GM23338 (cell line): ENCODE data around the gene DPM1. TPM values are rescaled to one million over a fixed set of nuclear protein-coding genes. Genes with fewer than 3 reads are reported as not detected.

ENCODE experiments used
- ATAC-seq: fragments of 200-7000 bp; cut with Tn5 transposase; 3 replicates; pipeline ENCODE4 v1.9.1; 2020
- DNase-seq: peaks from one replicate; pipeline ENCODE4 v3.0.0-alpha.2; 2015; ENCODE audit warnings: low spot score
- H2AFZ ChIP-seq: fragments of 200-600 bp; sonication (generic); 2 replicates; pipeline ENCODE4 v1.8.0; 2016; ENCODE audit warnings: antibody characterized with exemption, mild to moderate bottlenecking, moderate library complexity
- H3F3A ChIP-seq: fragments of 200-600 bp; sonication (generic); replicated peaks from 2 replicates; pipeline ENCODE4 v1.8.0; 2017; ENCODE audit warnings: antibody characterized with exemption, mixed run types, low read depth
- H3K27ac ChIP-seq: fragments of 200-600 bp; sonication (generic); 2 replicates; pipeline ENCODE4 v1.6.1; 2016; ENCODE audit warnings: low read depth
- H3K27me3 ChIP-seq: fragments of 200-600 bp; sonication (generic); 2 replicates; pipeline ENCODE4 v1.8.0; 2016; ENCODE audit warnings: mild to moderate bottlenecking, mixed run types, moderate library complexity; ENCODE audit not compliant: insufficient read depth
- H3K36me3 ChIP-seq: fragments of 200-600 bp; sonication (generic); 2 replicates; pipeline ENCODE4 v1.8.0; 2016; ENCODE audit warnings: mild to moderate bottlenecking; ENCODE audit not compliant: insufficient read depth
- H3K4me1 ChIP-seq: fragments of 200-600 bp; sonication (generic); 2 replicates; pipeline ENCODE4 v1.8.0; 2016; ENCODE audit warnings: mild to moderate bottlenecking, moderate library complexity; ENCODE audit not compliant: insufficient read depth
- H3K4me2 ChIP-seq: fragments of 200-600 bp; sonication (generic); 2 replicates; pipeline ENCODE4 v1.7.1; 2017; ENCODE audit warnings: mixed run types
- H3K4me3 ChIP-seq: fragments of 200-600 bp; sonication (generic); 2 replicates; pipeline ENCODE4 v1.6.1; 2016; ENCODE audit warnings: mixed run types
- H3K79me2 ChIP-seq: fragments of 200-600 bp; sonication (generic); replicated peaks from 2 replicates; pipeline ENCODE4 v1.8.0; 2017; ENCODE audit warnings: mild to moderate bottlenecking; ENCODE audit not compliant: insufficient read depth
- H3K9me2 ChIP-seq: fragments of 200-600 bp; sonication (generic); 2 replicates; pipeline ENCODE4 v1.8.0; 2017; ENCODE audit not compliant: insufficient read depth
- H4K20me1 ChIP-seq: fragments of 200-600 bp; sonication (generic); replicated peaks from 2 replicates; pipeline ENCODE4 v1.8.0; 2017; ENCODE audit warnings: mild to moderate bottlenecking; ENCODE audit not compliant: insufficient read depth
- H3K27ac Mint-ChIP-seq: 2 replicates; pipeline ENCODE4 v1.8.0; 2020; ENCODE audit warnings: inconsistent platforms, mild to moderate bottlenecking, moderate library complexity, mixed read lengths
- H3K27me3 Mint-ChIP-seq: 3 replicates; pipeline ENCODE4 v1.8.0; 2022; ENCODE audit warnings: low read depth, mild to moderate bottlenecking, moderate library complexity, mixed read lengths, inconsistent platforms; ENCODE audit not compliant: insufficient read depth, poor library complexity
- H3K36me3 Mint-ChIP-seq: 3 replicates; pipeline ENCODE4 v1.8.0; 2021; ENCODE audit warnings: low read depth, mild to moderate bottlenecking, inconsistent platforms, moderate library complexity, mixed read lengths
- H3K4me1 Mint-ChIP-seq: 3 replicates; pipeline ENCODE4 v1.8.0; 2020; ENCODE audit warnings: mild to moderate bottlenecking, inconsistent platforms, mixed read lengths
- H3K4me3 Mint-ChIP-seq: 3 replicates; pipeline ENCODE4 v1.8.0; 2021; ENCODE audit warnings: moderate library complexity, mild to moderate bottlenecking, inconsistent platforms, mixed read lengths
- H3K9me3 Mint-ChIP-seq: 3 replicates; pipeline ENCODE4 v1.8.0; 2020; ENCODE audit warnings: moderate library complexity, mild to moderate bottlenecking, inconsistent platforms, mixed read lengths
- CREB1 ChIP-seq: fragments of 250-450 bp; sonication (Bioruptor Pico); IDR thresholded peaks from 2 replicates; pipeline ENCODE4 v1.5.0; 2020; ENCODE audit warnings: low read depth, mild to moderate bottlenecking, moderate library complexity
- EZH2 ChIP-seq: fragments of 200-600 bp; sonication (generic); IDR thresholded peaks from one replicate; pipeline ENCODE4 v1.8.0; 2017; ENCODE audit warnings: antibody characterized with exemption, mild to moderate bottlenecking, low read depth; ENCODE audit not compliant: unreplicated experiment
- JUNB ChIP-seq: IDR thresholded peaks from one replicate; pipeline ENCODE4 v1.6.1; 2016; ENCODE audit warnings: antibody characterized with exemption; ENCODE audit not compliant: unreplicated experiment
- POLR2AphosphoS5 ChIP-seq: IDR thresholded peaks from 2 replicates; pipeline ENCODE4 v1.6.1; 2016; ENCODE audit warnings: antibody characterized with exemption, low read depth
- ZNF114 ChIP-seq: fragments of 250-450 bp; sonication (Bioruptor Pico); IDR thresholded peaks from 2 replicates; pipeline ENCODE4 v1.5.0; 2020; ENCODE audit warnings: mild to moderate bottlenecking, moderate library complexity
- ZNF331 ChIP-seq: fragments of 250-450 bp; sonication (Bioruptor Pico); IDR thresholded peaks from 2 replicates; pipeline ENCODE4 v1.5.0; 2020; ENCODE audit warnings: low read depth, mild to moderate bottlenecking, moderate library complexity
- polyA plus RNA-seq: library from polyadenylated mRNA; unstranded; fragments of >200 nt; fragmentation: Nextera tagmentation; extraction: Ambion mirVana; gene quantifications from 2 replicates; pipeline ENCODE4 v1.2.1, GENCODE V29; 2016
- total RNA-seq: library from RNA; depleted of rRNA; stranded (reverse); fragments of >200 nt; shearing (Covaris generic); gene quantifications from 2 replicates; pipeline ENCODE4 v1.2.3, GENCODE V29; 2014
- TF ChIP-seq, protein P1 (sequence below): IDR thresholded peaks from one replicate; pipeline ENCODE4 v1.6.1; 2018; ENCODE audit warnings: antibody characterized with exemption; ENCODE audit not compliant: unreplicated experiment
- TF ChIP-seq, protein P2 (sequence below), 2 experiments: fragments of 200-600 bp in 1 of 2; sonication (generic) in 1 of 2; conservative IDR thresholded peaks; 2 replicates each; pipeline versions ENCODE4 v1.5.1 to v1.6.1; 2016 to 2017; ENCODE audit warnings: antibody characterized with exemption in 2 of 2, low read depth in 2 of 2, mild to moderate bottlenecking in 2 of 2, moderate library complexity in 1 of 2
- TF ChIP-seq, protein P3 (sequence below): fragments of 250-450 bp; sonication (Bioruptor Pico); IDR thresholded peaks from 2 replicates; pipeline ENCODE4 v1.5.0; 2020; ENCODE audit warnings: mild to moderate bottlenecking, moderate library complexity

The DPM1 gene
- total and polyA plus RNA-seq, 2 experiments from 2014 or later, result 71.7 to 130 TPM

- TF ChIP-seq ZNF331 (CRISPR knock-in tag) (no peak), EZH2 (no peak), ZNF114 (CRISPR knock-in tag) (no peak), POLR2AphosphoS5 (no peak)
- TF ChIP-seq, protein P1, sequence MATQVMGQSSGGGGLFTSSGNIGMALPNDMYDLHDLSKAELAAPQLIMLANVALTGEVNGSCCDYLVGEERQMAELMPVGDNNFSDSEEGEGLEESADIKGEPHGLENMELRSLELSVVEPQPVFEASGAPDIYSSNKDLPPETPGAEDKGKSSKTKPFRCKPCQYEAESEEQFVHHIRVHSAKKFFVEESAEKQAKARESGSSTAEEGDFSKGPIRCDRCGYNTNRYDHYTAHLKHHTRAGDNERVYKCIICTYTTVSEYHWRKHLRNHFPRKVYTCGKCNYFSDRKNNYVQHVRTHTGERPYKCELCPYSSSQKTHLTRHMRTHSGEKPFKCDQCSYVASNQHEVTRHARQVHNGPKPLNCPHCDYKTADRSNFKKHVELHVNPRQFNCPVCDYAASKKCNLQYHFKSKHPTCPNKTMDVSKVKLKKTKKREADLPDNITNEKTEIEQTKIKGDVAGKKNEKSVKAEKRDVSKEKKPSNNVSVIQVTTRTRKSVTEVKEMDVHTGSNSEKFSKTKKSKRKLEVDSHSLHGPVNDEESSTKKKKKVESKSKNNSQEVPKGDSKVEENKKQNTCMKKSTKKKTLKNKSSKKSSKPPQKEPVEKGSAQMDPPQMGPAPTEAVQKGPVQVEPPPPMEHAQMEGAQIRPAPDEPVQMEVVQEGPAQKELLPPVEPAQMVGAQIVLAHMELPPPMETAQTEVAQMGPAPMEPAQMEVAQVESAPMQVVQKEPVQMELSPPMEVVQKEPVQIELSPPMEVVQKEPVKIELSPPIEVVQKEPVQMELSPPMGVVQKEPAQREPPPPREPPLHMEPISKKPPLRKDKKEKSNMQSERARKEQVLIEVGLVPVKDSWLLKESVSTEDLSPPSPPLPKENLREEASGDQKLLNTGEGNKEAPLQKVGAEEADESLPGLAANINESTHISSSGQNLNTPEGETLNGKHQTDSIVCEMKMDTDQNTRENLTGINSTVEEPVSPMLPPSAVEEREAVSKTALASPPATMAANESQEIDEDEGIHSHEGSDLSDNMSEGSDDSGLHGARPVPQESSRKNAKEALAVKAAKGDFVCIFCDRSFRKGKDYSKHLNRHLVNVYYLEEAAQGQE, result no peak
Measured at GRCh38 chr20:50953196-50953595, 5.1 kb downstream of the DPM1 start (continued).

- Mint-ChIP-seq H3K27ac (no peak overlapping the region), H3K9me3 (no peaks in the 10 kb centered on the region)
- TF ChIP-seq, protein P2, sequence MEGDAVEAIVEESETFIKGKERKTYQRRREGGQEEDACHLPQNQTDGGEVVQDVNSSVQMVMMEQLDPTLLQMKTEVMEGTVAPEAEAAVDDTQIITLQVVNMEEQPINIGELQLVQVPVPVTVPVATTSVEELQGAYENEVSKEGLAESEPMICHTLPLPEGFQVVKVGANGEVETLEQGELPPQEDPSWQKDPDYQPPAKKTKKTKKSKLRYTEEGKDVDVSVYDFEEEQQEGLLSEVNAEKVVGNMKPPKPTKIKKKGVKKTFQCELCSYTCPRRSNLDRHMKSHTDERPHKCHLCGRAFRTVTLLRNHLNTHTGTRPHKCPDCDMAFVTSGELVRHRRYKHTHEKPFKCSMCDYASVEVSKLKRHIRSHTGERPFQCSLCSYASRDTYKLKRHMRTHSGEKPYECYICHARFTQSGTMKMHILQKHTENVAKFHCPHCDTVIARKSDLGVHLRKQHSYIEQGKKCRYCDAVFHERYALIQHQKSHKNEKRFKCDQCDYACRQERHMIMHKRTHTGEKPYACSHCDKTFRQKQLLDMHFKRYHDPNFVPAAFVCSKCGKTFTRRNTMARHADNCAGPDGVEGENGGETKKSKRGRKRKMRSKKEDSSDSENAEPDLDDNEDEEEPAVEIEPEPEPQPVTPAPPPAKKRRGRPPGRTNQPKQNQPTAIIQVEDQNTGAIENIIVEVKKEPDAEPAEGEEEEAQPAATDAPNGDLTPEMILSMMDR (conservative IDR thresholded peaks at IDR 0.05; ENCODE audit: low read depth in 2 of 2), result no peak
- no peak for TF ChIP-seq ZNF114 (CRISPR knock-in tag)
- TF ChIP-seq POLR2AphosphoS5, result no peak
- TF ChIP-seq EZH2, result no peak
- TF ChIP-seq, protein P3, sequence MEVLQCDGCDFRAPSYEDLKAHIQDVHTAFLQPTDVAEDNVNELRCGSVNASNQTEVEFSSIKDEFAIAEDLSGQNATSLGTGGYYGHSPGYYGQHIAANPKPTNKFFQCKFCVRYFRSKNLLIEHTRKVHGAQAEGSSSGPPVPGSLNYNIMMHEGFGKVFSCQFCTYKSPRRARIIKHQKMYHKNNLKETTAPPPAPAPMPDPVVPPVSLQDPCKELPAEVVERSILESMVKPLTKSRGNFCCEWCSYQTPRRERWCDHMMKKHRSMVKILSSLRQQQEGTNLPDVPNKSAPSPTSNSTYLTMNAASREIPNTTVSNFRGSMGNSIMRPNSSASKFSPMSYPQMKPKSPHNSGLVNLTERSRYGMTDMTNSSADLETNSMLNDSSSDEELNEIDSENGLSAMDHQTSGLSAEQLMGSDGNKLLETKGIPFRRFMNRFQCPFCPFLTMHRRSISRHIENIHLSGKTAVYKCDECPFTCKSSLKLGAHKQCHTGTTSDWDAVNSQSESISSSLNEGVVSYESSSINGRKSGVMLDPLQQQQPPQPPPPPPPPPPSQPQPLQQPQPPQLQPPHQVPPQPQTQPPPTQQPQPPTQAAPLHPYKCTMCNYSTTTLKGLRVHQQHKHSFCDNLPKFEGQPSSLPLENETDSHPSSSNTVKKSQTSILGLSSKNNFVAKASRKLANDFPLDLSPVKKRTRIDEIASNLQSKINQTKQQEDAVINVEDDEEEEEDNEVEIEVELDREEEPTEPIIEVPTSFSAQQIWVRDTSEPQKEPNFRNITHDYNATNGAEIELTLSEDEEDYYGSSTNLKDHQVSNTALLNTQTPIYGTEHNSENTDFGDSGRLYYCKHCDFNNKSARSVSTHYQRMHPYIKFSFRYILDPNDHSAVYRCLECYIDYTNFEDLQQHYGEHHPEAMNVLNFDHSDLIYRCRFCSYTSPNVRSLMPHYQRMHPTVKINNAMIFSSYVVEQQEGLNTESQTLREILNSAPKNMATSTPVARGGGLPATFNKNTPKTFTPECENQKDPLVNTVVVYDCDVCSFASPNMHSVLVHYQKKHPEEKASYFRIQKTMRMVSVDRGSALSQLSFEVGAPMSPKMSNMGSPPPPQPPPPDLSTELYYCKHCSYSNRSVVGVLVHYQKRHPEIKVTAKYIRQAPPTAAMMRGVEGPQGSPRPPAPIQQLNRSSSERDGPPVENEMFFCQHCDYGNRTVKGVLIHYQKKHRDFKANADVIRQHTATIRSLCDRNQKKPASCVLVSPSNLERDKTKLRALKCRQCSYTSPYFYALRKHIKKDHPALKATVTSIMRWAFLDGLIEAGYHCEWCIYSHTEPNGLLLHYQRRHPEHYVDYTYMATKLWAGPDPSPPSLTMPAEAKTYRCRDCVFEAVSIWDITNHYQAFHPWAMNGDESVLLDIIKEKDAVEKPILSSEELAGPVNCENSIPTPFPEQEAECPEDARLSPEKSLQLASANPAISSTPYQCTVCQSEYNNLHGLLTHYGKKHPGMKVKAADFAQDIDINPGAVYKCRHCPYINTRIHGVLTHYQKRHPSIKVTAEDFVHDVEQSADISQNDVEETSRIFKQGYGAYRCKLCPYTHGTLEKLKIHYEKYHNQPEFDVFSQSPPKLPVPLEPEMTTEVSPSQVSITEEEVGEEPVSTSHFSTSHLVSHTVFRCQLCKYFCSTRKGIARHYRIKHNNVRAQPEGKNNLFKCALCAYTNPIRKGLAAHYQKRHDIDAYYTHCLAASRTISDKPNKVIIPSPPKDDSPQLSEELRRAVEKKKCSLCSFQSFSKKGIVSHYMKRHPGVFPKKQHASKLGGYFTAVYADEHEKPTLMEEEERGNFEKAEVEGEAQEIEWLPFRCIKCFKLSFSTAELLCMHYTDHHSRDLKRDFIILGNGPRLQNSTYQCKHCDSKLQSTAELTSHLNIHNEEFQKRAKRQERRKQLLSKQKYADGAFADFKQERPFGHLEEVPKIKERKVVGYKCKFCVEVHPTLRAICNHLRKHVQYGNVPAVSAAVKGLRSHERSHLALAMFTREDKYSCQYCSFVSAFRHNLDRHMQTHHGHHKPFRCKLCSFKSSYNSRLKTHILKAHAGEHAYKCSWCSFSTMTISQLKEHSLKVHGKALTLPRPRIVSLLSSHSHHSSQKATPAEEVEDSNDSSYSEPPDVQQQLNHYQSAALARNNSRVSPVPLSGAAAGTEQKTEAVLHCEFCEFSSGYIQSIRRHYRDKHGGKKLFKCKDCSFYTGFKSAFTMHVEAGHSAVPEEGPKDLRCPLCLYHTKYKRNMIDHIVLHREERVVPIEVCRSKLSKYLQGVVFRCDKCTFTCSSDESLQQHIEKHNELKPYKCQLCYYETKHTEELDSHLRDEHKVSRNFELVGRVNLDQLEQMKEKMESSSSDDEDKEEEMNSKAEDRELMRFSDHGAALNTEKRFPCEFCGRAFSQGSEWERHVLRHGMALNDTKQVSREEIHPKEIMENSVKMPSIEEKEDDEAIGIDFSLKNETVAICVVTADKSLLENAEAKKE (CRISPR knock-in tag), result no peak
- no peak for TF ChIP-seq CREB1 (CRISPR knock-in tag)
- TF ChIP-seq JUNB, result no peak
Measured at GRCh38 chr20:50948132-50948785, 10.1 kb downstream of the DPM1 start.

More at GRCh38 chr20:50948132-50948785, 10.1 kb downstream of the DPM1 start:
- no peak overlapping the region for H3K4me3 Mint-ChIP-seq
- Histone ChIP-seq H4K20me1 (peaks cover 37% of the 10 kb centered on the region), H3K27ac (no peak overlapping the region), H3F3A (peaks cover 4% of the 10 kb centered on the region; the same call in 1 of the 2 replicates), H2AFZ (no peak overlapping the region), H3K36me3 (peaks cover 53% of the 10 kb centered on the region), H3K4me1 (no peaks in the 10 kb centered on the region), H3K27me3 (no peaks in the 10 kb centered on the region), H3K9me2 (no peaks in the 10 kb centered on the region), H3K79me2 (peaks cover 38% of the 10 kb centered on the region), H3K4me2 (no peak overlapping the region), H3K4me3 (no peak overlapping the region)
- H3K36me3 Mint-ChIP-seq, result peaks cover 75% of the 10 kb centered on the region
- DNase-seq (no peak), ATAC-seq (no peak)
- no peaks in the 10 kb centered on the region for H3K4me1 Mint-ChIP-seq
- H3K27me3 Mint-ChIP-seq, result no peaks in the 10 kb centered on the region
